ENCODE measurements around the gene PRKAR2B.
A peak's percentile ranks its signal among the peaks of the same experiment; 100 is the strongest.

PRKAR2B gene

GRCh38 chr7:107158028-107158427 is 113.5 kb downstream of the PRKAR2B start:
- DNase-seq (ENCODE audit: low read depth) = no peak

DNA sequence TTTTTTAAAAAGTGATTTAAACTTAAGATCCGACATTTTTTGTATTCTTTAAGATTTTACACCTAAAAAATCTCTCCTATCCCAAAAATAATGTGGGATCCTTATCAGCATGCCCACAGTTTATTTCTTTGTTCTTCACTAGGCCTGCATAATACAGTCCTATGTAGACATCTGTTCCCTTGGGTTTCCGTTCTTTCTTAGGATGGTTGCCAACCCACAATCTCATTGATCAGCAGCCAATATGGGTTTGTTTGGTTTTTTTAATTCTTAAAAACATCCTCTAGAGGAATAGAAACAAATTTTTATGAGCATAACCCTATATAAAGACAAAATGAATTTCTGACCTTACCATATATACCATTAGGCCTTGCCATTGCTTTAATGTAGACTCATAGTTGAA is 115.9 kb downstream of the PRKAR2B start:
- no peak for DNase-seq (ENCODE audit: low read depth)

DNA sequence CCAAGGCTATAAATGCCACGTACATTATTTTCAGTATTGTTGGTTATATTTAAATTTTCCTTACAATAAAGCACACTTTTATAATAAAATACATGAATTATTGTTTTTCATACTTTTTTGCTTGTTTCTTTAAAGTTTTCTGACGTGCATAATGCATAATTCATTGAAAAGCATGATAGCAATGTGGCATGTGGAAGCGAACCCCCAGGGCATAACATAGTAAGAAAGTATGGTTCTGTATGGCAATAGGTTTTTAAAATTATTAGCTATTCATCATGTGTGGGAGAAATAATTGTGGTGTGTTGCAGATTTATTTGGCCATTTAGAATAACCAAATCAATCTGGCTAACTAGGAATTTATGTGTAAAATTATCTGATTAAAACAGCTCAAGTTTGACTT is 116.9 kb downstream of the PRKAR2B start:
- no peak for DNase-seq (ENCODE audit: low read depth)

DNA sequence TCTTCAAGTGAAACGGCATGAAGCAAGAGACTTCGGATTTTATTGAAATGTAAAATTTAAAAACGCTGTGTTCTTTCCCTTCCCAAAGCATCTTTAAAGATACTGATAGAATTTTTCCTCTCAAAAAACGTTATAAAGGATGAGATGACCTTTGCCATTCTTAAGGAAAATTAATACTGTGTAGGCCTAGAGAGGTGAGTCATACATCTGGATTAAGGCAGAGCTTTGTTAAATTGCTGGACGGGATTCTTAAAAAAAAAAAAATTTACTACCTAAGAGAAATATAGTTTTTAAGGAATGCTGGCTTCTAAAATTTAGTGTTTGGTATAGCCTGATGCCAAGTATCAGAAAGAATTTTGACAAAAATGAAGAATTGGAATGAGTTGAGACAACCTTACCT is 118.0 kb downstream of the PRKAR2B start:
- no peak for DNase-seq (ENCODE audit: low read depth)

DNA sequence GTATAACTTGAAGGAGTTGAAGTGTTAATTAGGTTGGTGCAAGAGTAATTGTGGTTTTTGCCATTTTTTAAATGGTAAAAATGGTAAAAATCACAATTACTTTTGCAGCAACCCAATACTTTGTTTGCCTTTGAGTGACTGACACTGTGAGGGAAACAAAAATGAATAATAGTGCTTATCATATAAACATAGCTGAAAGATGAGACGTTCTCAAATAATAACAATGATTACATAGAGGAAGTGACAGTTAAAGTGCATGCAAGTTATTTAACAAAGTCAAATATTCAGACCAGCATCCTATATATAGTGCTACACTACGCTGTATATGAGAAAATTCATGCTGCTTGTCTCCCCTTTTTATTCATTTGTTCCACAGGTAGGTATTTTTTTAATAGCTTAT is 119.6 kb downstream of the PRKAR2B start:
- DNase-seq (ENCODE audit: low read depth) = no peak

- no peak for DNase-seq (ENCODE audit: low read depth)
Measured at GRCh38 chr7:107165341-107165740, 120.8 kb downstream of the PRKAR2B start.

GRCh38 chr7:107166736-107167426 is 122.4 kb downstream of the PRKAR2B start:
- DNase-seq (ENCODE audit: low read depth) = no peak

GRCh38 chr7:107167483-107168232 is 123.2 kb downstream of the PRKAR2B start:
- DNase-seq (ENCODE audit: low read depth) = no peak

DNA sequence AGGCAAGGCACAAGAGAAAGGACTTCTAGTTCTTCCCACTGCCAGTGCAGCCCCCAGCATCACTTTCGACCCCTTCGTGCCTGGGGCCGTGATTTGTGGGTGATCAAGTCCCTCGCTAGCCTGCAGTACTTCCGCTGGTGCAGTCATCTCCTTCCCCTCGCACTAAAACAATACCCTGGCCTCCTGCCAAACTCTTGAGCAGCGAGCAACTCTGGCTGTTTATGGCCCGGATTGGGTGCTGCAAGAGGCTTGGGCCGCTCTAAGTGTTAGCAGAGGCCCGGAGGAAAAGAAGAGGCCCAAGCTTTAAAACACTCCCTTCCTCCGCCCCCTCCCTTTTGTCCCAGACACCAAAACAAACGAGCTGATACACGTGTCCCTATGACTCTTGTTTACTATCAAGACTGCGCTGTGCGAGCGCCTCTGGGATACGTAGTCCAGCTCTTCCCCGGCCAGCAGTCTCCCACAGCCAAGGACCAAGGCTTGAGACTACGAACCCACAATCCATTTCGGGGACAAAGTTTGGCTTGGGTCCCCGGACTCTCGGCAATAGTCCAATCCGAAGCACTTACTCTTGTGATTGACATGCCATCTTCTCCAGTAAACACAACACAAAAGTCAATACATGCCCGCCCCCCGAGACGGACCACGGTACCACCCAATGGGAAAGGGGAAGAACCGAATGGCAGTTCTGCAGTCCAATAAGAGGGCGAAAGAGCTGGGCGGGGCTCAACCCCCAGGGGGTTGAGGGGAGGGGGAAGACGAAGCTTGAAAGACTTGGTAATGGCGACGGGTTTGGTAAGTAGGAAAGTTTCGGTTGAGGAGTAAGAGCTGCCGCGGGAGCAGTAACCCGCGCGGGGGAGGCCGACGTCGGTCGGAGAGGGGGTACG is 124.0 kb downstream of the PRKAR2B start, which contains the start of gene HBP1:
Gene HBP1 (plus strand): TSS at position 771 of the 887 bp plus-strand sequence. CDS start 10,891 bp downstream, outside the sequence.
- DNase-seq (ENCODE audit: low read depth) = peak; percentile 96

DNA sequence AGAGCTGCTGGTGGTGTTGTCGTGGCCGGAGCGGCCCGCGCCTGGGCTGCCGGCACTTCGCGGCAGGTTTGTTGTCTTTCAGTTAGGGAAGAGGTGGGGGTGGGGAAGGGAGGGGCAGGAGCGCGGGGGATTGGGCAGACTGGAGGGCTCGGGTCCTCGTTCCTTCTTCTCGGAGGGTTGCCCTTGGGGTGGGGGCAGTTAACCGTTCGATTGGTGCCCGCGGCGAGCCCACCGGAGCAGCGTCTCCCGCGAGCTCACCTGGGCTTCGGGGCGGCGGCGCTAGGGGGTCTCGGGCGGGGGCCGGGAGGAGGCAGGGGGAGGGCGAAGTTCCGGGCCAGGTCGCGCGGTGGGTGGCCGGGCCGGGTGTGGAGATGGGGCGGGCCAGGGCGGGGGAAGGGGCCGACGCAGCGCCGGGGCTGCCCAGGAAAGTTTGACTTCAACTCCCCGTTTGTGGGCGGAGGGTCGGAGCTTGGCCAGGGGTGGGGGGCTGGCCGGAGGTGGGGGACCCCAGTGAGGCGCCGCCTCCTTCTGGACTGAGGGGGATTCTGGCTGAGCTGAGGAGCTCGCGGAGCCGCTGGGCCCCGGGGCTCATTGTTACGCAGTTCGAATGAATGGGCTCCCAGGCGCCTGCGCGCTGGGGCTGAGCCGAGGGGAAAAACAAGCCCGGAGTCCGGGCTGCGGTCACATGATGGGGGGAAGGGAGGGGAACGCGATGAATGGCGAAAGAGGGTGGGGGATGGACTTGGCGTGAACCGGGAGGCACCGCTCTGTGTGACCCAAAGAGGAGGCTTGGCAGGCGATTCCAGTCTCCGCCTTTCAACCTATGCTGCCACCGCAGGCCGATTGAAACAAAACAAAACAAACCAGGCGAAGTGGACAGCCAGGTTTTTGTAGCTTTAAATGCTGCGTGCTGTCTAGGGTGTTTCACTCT is 124.9 kb downstream of the PRKAR2B start:
- peak; percentile 75 for DNase-seq (ENCODE audit: low read depth)

GRCh38 chr7:107170051-107170915 is 125.8 kb downstream of the PRKAR2B start:
- no peak for DNase-seq (ENCODE audit: low read depth)

DNA sequence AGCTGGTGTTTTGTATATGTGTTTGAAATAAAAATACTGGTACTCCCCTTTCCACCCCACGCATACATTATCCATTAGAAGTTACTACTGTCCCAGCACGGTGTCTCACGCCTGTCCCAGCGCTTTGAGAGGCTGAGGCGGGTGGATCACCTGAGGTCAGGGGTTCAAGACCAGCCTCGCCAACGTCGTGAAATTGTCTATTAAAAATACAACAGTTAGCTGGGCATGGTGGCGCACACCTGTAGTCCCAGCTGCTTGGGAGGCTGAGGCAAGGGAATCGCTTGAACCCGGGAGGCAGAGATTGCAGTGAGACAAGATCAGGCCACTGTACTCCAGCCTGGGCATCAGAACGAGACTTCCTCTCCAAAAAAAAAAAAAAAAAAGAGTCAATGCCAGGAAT is 127.0 kb downstream of the PRKAR2B start:
- DNase-seq (ENCODE audit: low read depth) = no peak

- no peak for DNase-seq (ENCODE audit: low read depth)
Measured at GRCh38 chr7:107172276-107173032, 127.9 kb downstream of the PRKAR2B start.

- DNase-seq (ENCODE audit: low read depth) = no peak
Measured at GRCh38 chr7:107173191-107173590, 128.7 kb downstream of the PRKAR2B start.

GRCh38 chr7:107173691-107174406 is 129.3 kb downstream of the PRKAR2B start:
- DNase-seq (ENCODE audit: low read depth) = no peak

DNA sequence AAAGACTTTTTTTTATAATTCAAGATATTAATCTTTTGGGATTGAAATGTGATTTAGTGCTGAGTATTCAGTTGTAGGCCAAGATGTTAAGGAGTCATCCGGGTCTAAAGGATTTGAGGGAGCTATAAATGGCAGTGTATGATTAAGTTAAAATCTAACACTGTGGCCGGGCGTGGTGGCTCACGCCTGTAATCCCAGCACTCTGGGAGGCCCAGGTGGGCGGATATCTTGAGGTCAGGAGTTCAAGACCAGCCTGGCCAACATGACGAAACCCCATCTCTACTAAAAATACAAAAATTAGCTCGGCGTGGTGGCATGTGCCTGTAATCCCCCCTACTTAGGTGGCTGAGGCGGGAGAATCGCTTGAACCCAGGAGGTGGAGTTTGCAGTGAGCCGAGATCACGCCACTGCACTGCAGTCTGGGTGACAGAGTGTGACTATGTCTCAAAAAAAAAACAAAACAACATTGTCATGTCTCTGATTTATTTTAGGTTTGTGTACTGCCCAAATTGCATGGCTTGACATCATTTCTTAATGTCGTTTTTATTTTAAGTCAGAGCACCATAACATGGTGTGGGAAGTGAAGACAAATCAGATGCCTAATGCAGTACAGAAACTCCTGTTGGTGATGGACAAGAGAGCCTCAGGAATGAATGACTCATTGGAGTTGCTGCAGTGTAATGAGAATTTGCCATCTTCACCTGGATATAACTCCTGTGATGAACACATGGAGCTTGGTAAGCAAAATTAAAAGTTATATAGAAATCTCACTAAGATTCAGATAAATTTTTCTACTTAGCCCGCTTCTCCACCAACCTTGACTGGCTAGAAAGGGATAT is 135.0 kb downstream of the PRKAR2B start:
- no peak for DNase-seq (ENCODE audit: low read depth)

- DNase-seq (ENCODE audit: low read depth) = peak; percentile 16
Measured at GRCh38 chr7:107180378-107180777, 135.9 kb downstream of the PRKAR2B start.

DNA sequence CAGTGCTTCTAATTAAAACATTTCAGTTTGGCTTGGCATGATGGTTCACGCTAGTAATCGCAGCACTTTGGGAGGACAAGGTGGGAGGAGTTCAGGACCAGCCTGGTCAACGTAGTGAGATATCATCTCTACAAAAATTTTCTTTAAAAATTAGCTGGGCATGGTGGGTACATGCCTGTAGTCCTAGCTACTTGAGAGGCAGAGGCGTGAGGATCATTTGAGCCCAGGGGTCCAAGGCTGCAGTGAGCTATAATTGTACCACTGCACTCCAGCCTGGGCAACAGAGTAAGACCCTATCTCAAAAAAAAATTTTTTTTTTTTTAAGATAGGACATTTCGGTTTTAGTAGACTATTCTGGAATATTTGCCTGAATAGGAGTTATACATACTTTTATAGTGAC is 136.7 kb downstream of the PRKAR2B start:
- no peak for DNase-seq (ENCODE audit: low read depth)
